ENCODE results near the gene XYLT2.
"Not testable (repeated sequence)": the region's sequence is repeated elsewhere in the genome, so short reads cannot be mapped to it uniquely, and the experiment has no call there.

Gene XYLT2

DNA sequence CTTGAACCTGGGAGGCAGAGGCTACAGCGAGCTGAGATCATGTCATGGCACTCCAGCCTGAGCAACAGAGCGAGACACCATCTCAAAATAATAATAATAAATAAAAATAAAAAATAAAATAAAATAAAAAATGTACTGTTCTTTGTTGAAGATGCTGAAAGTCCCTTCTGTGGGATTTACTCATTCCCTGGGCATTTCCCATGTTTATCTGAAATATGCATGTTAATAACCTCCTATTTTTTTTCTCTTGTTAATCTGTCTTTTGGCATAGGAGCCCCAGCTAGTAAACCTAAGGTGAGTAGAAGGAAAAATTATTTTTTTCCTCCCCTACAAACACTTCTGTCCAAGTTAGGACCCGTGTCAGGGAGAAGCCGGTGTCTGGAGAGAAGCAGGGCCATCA lies 37.3 kb upstream of the XYLT2 start:
- H3K4me3 ChIP-seq (ENCODE audit: low read depth, low read length), result no peak overlapping the region
- H3K9ac ChIP-seq (ENCODE audit: low read depth, low read length), result no peak overlapping the region
- peaks cover 10% of the 10 kb centered on the region; the same call in 1 of the 2 replicates for H3K4me1 ChIP-seq (ENCODE audit: control insufficient read depth, insufficient read depth, low read length)
- H3K27ac ChIP-seq (ENCODE audit: low read depth, low read length), result no peak overlapping the region
- H3K9me3 ChIP-seq (ENCODE audit: control insufficient read depth, insufficient read depth, low read length), result no peaks in the 10 kb centered on the region
- H3K27me3 ChIP-seq (ENCODE audit: control insufficient read depth, insufficient read depth, low read length), result no peaks in the 10 kb centered on the region
- no peaks in the 10 kb centered on the region for H3K36me3 ChIP-seq (ENCODE audit: control insufficient read depth, insufficient read depth, low read length)

DNA sequence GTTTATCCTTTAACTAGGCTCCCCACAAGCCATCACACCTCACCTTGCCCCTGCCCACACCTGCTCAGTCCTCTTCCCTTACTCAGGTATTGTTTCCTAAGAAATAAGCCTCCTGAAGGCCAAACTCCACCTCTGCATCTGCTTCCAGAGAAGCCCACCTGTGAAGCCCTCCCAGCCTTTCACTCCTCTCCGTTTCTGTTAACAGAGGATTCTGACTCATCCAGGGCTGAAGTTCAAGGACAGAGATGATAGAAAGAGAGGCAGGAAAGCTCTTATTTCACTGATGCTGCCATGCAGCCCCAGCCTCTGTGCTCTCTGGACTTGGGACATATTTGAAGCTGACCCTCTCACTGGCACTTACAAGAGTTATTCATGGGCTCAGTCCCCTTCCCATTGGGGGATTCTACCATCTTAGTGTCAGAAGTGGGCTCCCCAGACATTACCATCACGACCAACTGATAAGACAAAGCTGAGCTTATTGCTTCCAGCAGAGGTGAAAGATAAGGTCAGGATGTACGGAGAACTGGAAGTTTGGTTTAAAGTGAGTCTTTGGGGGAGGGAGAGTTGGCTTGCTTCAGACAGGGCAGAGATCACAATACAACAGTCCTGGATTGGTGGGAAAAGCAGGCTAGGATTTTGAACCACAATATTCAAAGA lies 35.3 kb upstream of the XYLT2 start:
- Histone ChIP-seq H3K4me3 (ENCODE audit: low read depth, low read length) (no peak overlapping the region), H3K27ac (ENCODE audit: low read depth, low read length) (no peak overlapping the region), H3K9ac (ENCODE audit: low read depth, low read length) (no peak overlapping the region), H3K27me3 (ENCODE audit: control insufficient read depth, insufficient read depth, low read length) (no peaks in the 10 kb centered on the region), H3K4me1 (ENCODE audit: control insufficient read depth, insufficient read depth, low read length) (peaks cover 9% of the 10 kb centered on the region; the same call in 1 of the 2 replicates), H3K36me3 (ENCODE audit: control insufficient read depth, insufficient read depth, low read length) (no peaks in the 10 kb centered on the region), H3K9me3 (ENCODE audit: control insufficient read depth, insufficient read depth, low read length) (no peaks in the 10 kb centered on the region)

DNA sequence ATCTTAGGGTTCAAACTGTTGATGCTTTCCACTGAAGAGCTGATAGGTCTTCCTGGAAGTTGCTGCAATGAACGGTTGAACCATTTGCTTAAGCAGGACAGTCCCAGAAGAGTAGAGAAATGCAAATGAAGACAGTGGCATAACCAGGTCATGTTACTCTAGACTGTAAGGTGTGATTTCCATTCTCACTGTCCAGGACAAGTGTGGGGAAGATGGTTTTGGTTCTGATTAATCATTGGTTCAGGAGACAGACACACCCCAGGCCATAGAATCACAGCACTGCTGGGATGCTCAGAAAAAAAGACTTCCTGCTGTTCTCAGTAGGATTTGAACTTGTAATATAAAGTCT lies 34.8 kb upstream of the XYLT2 start:
- Histone ChIP-seq H3K9me3 (ENCODE audit: control insufficient read depth, insufficient read depth, low read length) (no peaks in the 10 kb centered on the region), H3K4me1 (ENCODE audit: control insufficient read depth, insufficient read depth, low read length) (peaks cover 9% of the 10 kb centered on the region; the same call in 1 of the 2 replicates), H3K4me3 (ENCODE audit: low read depth, low read length) (no peak overlapping the region), H3K9ac (ENCODE audit: low read depth, low read length) (no peak overlapping the region), H3K36me3 (ENCODE audit: control insufficient read depth, insufficient read depth, low read length) (no peaks in the 10 kb centered on the region), H3K27me3 (ENCODE audit: control insufficient read depth, insufficient read depth, low read length) (no peaks in the 10 kb centered on the region), H3K27ac (ENCODE audit: low read depth, low read length) (no peak overlapping the region)

DNA sequence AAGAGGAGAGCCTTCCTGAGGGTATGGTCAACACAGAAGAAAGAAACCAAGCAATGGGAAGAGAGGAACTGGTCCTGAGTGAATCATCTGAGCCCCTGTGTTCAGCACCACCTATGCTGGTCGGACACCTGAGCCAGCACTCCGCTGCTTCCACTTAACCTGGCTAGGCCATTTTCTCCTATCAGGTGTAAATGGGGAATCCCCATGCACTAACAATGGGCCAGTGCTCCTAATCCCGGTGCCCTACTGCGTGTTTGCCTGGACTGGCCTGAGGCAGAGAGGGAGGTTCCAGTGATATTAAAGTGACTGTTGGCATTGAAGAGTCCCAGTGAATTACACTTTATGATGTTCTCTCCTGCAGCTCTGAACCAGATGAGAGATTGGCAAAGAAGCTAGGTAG lies 34.4 kb upstream of the XYLT2 start:
- H3K4me1 ChIP-seq (ENCODE audit: control insufficient read depth, insufficient read depth, low read length), result peaks cover 9% of the 10 kb centered on the region; the same call in 1 of the 2 replicates
- H3K27me3 ChIP-seq (ENCODE audit: control insufficient read depth, insufficient read depth, low read length), result no peaks in the 10 kb centered on the region

DNA sequence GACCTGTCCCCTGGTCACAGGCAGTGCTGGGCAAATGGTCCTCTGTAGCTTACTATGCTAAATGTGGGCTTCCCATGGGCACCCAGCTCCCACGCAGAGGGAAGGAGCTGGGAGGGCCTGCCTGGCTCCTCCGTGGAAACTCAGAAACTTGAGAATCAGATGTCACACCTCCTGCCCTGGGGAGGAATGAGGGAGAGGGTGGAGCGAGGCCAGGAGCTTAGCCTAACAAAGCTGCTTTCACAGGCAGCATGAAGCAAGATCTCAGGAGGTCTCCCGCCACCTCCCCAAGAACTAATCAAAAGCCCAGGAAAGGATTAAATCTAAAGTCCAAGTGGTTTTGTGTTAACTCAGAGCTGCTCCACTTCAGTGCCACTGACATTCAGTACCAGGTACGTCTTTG lies 33.6 kb upstream of the XYLT2 start:
- no peak overlapping the region for H3K4me3 ChIP-seq (ENCODE audit: low read depth, low read length)
- no peak overlapping the region for H3K9ac ChIP-seq (ENCODE audit: low read depth, low read length)

More for the DNA sequence above, 34.4 kb upstream of the XYLT2 start:
- no peaks in the 10 kb centered on the region for H3K9me3 ChIP-seq (ENCODE audit: control insufficient read depth, insufficient read depth, low read length)
- no peaks in the 10 kb centered on the region for H3K36me3 ChIP-seq (ENCODE audit: control insufficient read depth, insufficient read depth, low read length)
- H3K4me3 ChIP-seq (ENCODE audit: low read depth, low read length), result no peak overlapping the region
- H3K9ac ChIP-seq (ENCODE audit: low read depth, low read length), result no peak overlapping the region
- H3K27ac ChIP-seq (ENCODE audit: low read depth, low read length), result no peak overlapping the region

DNA sequence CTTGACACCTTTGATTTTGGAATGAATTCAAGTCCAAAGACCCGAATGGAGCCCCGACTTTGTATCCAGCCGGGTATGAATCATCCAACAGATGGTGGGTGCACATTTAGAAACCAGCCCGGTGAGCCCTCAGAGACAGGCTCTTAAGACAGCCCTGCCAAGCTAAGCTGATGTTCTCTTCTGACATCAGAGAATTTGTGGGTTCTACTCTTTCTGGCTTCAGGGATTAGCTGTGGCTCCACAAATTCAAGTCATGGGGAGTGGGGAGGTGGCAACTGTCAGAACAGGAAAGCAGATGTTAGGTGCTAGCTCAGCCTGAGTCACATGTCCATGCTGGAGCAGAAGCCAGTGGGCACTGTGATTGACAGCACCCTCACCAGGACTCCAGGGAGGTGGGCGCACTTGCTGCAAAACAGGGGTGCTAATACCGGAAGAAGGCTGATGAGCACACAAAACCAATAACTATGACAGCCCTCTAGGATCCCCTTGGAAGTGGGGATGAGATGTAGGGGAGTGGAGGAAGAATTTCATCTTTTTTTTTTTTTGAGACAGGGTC lies 31.4 kb upstream of the XYLT2 start:
- H3K9me3 ChIP-seq (ENCODE audit: control insufficient read depth, insufficient read depth, low read length), result no peaks in the 10 kb centered on the region
- H3K27me3 ChIP-seq (ENCODE audit: control insufficient read depth, insufficient read depth, low read length), result no peaks in the 10 kb centered on the region
- no peak overlapping the region for H3K9ac ChIP-seq (ENCODE audit: low read depth, low read length)
- H3K36me3 ChIP-seq (ENCODE audit: control insufficient read depth, insufficient read depth, low read length), result no peaks in the 10 kb centered on the region
- H3K27ac ChIP-seq (ENCODE audit: low read depth, low read length), result no peak overlapping the region
- H3K4me3 ChIP-seq (ENCODE audit: low read depth, low read length), result no peak overlapping the region
- peaks cover 22% of the 10 kb centered on the region for H3K4me1 ChIP-seq (ENCODE audit: control insufficient read depth, insufficient read depth, low read length)

More for the DNA sequence above, 33.6 kb upstream of the XYLT2 start:
- H3K27ac ChIP-seq (ENCODE audit: low read depth, low read length), result no peak overlapping the region
- no peaks in the 10 kb centered on the region for H3K36me3 ChIP-seq (ENCODE audit: control insufficient read depth, insufficient read depth, low read length)
- no peaks in the 10 kb centered on the region for H3K9me3 ChIP-seq (ENCODE audit: control insufficient read depth, insufficient read depth, low read length)
- H3K27me3 ChIP-seq (ENCODE audit: control insufficient read depth, insufficient read depth, low read length), result no peaks in the 10 kb centered on the region
- H3K4me1 ChIP-seq (ENCODE audit: control insufficient read depth, insufficient read depth, low read length), result peaks cover 9% of the 10 kb centered on the region; the same call in 1 of the 2 replicates

DNA sequence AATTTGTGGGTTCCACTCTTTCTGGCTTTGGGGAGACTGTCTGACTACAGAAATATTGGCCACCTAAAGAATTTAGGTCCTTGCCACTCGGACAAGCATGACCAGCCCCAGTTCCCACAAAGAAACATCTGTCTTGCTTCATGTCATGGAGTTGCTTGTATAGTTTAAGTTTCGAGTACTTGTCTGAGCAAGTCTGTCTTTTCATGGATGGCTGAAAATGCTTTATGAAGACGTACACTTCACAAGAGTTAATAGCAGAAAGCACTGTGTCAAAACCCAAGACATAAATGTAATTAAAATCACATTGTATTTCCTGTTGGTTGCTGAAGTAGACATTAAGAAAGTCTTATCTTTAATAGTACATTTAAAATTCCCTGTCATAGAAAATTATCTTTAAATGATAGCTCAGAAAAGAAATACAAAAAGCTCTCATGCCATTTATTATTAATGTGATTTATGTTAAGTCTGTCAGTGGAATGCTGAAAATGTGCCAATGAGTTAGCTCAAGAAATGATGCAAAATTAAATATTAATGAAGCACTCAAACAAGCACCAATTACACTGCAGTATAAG lies 29.8 kb upstream of the XYLT2 start:
- H3K4me3 ChIP-seq (ENCODE audit: low read depth, low read length), result no peak overlapping the region
- H3K36me3 ChIP-seq (ENCODE audit: control insufficient read depth, insufficient read depth, low read length), result no peaks in the 10 kb centered on the region
- H3K9me3 ChIP-seq (ENCODE audit: control insufficient read depth, insufficient read depth, low read length), result no peaks in the 10 kb centered on the region
- no peak overlapping the region for H3K9ac ChIP-seq (ENCODE audit: low read depth, low read length)
- no peak overlapping the region for H3K27ac ChIP-seq (ENCODE audit: low read depth, low read length)
- H3K4me1 ChIP-seq (ENCODE audit: control insufficient read depth, insufficient read depth, low read length), result peaks cover 19% of the 10 kb centered on the region
- H3K27me3 ChIP-seq (ENCODE audit: control insufficient read depth, insufficient read depth, low read length), result no peaks in the 10 kb centered on the region

DNA sequence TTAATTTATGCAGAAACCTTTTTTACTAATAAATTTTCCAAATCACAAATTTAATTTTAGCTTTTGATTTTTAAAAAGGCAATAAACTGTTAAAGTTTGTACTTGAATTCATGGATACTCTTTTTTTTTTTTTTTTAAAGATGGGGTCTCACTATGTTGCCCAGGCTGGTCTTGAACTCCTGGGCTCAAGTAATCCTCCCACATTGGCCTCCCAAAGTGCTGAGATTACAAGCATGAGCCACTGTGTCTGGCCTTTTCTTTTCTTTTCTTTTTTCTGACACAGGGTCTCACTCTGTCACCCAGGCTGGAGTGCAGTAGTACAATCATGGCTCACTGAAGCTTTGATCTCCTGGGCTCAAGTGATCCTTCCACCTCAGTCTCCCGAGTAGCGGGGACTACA lies 29.3 kb upstream of the XYLT2 start:
- not testable (repeated sequence) for H3K27me3 ChIP-seq (ENCODE audit: control insufficient read depth, insufficient read depth, low read length); H3K4me3 ChIP-seq (ENCODE audit: low read depth, low read length); H3K9me3 ChIP-seq (ENCODE audit: control insufficient read depth, insufficient read depth, low read length); H3K9ac ChIP-seq (ENCODE audit: low read depth, low read length); H3K36me3 ChIP-seq (ENCODE audit: control insufficient read depth, insufficient read depth, low read length); H3K27ac ChIP-seq (ENCODE audit: low read depth, low read length)
- peaks cover 15% of the 10 kb centered on the region for H3K4me1 ChIP-seq (ENCODE audit: control insufficient read depth, insufficient read depth, low read length)

DNA sequence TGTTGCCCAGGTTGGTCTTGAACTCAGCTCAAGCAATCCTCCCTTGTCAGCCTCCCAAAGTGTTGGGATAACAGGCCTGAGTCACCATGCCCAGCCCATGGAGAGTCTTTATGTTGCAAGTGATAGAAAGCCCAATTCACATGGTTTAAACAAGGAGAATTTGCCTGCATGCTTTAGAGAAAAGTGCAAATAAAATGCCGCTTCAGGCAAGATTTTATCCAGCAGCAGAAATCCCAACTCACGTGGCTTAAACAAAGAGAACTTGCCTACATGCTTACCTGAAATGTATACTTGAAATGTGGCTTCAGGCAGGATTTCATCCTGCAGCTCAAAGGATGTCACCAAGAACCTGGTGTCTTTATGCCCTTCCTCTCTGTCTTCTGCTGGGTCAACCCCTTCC lies 28.8 kb upstream of the XYLT2 start:
- Histone ChIP-seq H3K4me1 (ENCODE audit: control insufficient read depth, insufficient read depth, low read length) (peaks cover 15% of the 10 kb centered on the region), H3K9me3 (ENCODE audit: control insufficient read depth, insufficient read depth, low read length) (no peaks in the 10 kb centered on the region), H3K36me3 (ENCODE audit: control insufficient read depth, insufficient read depth, low read length) (no peaks in the 10 kb centered on the region), H3K27ac (ENCODE audit: low read depth, low read length) (no peak overlapping the region), H3K4me3 (ENCODE audit: low read depth, low read length) (no peak overlapping the region), H3K27me3 (ENCODE audit: control insufficient read depth, insufficient read depth, low read length) (no peaks in the 10 kb centered on the region), H3K9ac (ENCODE audit: low read depth, low read length) (no peak overlapping the region)

DNA sequence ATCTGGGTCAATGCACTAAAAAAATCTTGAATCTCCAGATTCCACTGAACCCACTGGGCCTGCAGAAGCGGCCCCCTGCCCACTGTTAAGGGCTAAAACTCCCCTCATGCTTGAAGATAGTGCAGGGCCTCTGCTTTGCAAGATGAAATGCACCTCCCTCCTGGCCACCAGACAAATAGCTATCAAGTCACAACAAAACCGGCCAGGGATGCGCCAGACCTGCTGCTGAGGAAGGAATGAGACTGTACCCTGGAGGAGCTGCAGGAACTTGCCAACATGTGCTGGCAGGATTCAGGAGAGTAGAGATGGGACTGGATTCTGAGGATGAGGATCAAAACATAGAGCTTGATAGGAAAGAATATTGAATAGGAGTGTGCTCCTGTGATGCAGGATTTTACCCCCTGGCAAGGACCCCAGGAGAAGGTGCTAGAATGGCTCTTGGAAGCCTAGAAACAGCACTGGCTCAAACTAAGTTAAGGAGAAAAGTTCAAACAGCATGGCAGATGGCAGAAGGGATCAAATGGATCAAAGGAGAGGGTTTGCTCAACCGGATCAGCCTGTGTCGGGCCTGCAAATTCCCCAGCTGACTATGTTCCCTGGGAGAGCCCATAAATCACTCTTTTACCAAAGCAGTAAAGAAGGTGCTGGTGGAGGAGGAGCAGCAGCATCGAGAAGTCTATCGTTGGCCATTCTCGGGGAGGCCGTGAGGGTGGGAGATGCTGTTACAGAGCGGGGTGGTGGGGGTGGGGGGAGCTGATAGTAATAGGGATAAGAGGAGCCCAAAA lies 27.2 kb upstream of the XYLT2 start:
- no peaks in the 10 kb centered on the region for H3K9me3 ChIP-seq (ENCODE audit: control insufficient read depth, insufficient read depth, low read length)
- H3K27ac ChIP-seq (ENCODE audit: low read depth, low read length), result peak overlapping the region; percentile 17
- H3K36me3 ChIP-seq (ENCODE audit: control insufficient read depth, insufficient read depth, low read length), result no peaks in the 10 kb centered on the region
- H3K9ac ChIP-seq (ENCODE audit: low read depth, low read length), result no peak overlapping the region
- no peak overlapping the region for H3K4me3 ChIP-seq (ENCODE audit: low read depth, low read length)
- H3K27me3 ChIP-seq (ENCODE audit: control insufficient read depth, insufficient read depth, low read length), result no peaks in the 10 kb centered on the region
- peaks cover 15% of the 10 kb centered on the region for H3K4me1 ChIP-seq (ENCODE audit: control insufficient read depth, insufficient read depth, low read length)

All from HUES48 (cell line).